ENCODE results near the gene ADAMTS15.

GRCh38 chr11:130470832-130471706 lies 22.6 kb downstream of the ADAMTS15 start:
- TF ChIP-seq GATA2 (IDR thresholded peaks at IDR 0.05; ENCODE audit: low read depth, low read length), result no peak
- TF ChIP-seq GATA3 (IDR thresholded peaks at IDR 0.05; ENCODE audit: low read depth, low read length), result no peak
